ENCODE results near the gene PER1. TPM values are rescaled to one million over a fixed set of nuclear protein-coding genes. Genes with fewer than 3 reads are reported as not detected.

Gene PER1
- total RNA-seq, 4 donors from 2014 or later, result 33.6 to 95.0 (median 56.3) TPM

DNA sequence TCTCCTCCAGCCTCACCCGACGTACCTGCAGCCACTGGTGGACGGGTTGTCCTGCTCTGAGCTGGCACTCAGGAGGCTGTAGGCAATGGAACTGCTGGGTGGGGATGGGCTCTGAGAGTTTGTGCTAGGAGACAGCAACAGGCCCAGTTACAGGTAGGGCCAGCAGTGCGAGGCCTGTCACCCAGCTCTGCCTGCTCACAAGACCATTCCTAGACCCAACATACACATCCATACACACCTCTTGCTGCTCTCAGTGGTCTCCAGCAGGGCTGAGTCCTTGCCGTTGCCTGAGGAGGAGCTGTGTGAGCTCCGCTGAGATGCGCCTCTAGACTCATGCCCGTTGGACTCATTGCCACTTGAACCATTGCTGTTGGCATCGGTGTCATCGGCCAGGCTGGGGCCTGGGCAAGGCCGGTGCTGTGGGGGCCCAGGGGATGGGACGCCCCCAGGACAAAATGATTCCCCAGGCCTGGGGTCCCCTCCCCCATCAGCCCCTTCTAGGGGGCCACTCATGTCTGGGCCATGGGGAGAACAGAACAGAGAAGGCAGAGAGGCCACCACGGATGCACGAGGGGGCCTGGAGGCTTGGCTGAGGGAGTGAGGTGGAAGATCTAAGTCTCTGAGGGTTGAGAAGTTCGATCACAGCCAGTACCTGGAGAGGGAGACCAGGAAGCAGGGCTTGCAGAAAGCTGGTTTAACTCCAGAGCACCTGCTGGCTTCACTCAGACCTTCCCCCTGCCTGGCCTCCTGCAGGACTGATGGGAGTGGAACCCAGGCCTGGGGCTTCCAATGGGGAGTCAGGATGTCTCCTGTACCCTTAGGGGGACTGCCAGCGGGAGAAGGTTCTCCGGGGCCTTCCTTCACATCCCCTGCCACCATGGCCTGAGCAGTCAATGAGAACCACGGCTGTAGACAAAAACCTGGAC, 1.7 kb downstream of the PER1 start:
- peaks cover 52 to 65% (median 59%) of the 10 kb centered on the region in 3 donors for H3K36me3 ChIP-seq
- peak overlapping the region; percentile 99 to 100 (median 100) for H3K27ac ChIP-seq
- DNase-seq, result no peak
- H3K4me1 ChIP-seq, result peaks cover 28 to 93% (median 31%) of the 10 kb centered on the region in 3 donors
- no peaks in the 10 kb centered on the region for H3K9me3 ChIP-seq
- H3K27me3 ChIP-seq, result no peaks in the 10 kb centered on the region
- TF ChIP-seq POLR2A (IDR thresholded peaks at IDR 0.05), result no peak
- TF ChIP-seq, protein P1, sequence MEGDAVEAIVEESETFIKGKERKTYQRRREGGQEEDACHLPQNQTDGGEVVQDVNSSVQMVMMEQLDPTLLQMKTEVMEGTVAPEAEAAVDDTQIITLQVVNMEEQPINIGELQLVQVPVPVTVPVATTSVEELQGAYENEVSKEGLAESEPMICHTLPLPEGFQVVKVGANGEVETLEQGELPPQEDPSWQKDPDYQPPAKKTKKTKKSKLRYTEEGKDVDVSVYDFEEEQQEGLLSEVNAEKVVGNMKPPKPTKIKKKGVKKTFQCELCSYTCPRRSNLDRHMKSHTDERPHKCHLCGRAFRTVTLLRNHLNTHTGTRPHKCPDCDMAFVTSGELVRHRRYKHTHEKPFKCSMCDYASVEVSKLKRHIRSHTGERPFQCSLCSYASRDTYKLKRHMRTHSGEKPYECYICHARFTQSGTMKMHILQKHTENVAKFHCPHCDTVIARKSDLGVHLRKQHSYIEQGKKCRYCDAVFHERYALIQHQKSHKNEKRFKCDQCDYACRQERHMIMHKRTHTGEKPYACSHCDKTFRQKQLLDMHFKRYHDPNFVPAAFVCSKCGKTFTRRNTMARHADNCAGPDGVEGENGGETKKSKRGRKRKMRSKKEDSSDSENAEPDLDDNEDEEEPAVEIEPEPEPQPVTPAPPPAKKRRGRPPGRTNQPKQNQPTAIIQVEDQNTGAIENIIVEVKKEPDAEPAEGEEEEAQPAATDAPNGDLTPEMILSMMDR (IDR thresholded peaks at IDR 0.05), result no peak
- 70 to 86% methylated on average over 6 to 7 of the region's 18 CpGs for WGBS, 2 donors
- H3K4me3 ChIP-seq, result peak overlapping the region; percentile 81 to 94 (median 82)
- intact Hi-C loops (cut with DNase I), result no loop called here

- peak overlapping the region; percentile 99 to 100 (median 100) for H3K27ac ChIP-seq
- TF ChIP-seq, protein P1 (IDR thresholded peaks at IDR 0.05), result no peak
- TF ChIP-seq POLR2A (IDR thresholded peaks at IDR 0.05), result no peak
- intact Hi-C loops (cut with DNase I), result no loop called here
- 78 to 90% methylated on average over 8 to 19 of the region's 29 CpGs for WGBS, 2 donors
- H3K4me1 ChIP-seq, result peaks cover 26 to 89% (median 31%) of the 10 kb centered on the region in 3 donors
- H3K4me3 ChIP-seq, result peak overlapping the region in 2 of 4 donors; percentile 81 to 83
- H3K9me3 ChIP-seq, result no peaks in the 10 kb centered on the region
- H3K27me3 ChIP-seq, result no peaks in the 10 kb centered on the region
- peaks cover 60 to 73% (median 66%) of the 10 kb centered on the region in 3 donors for H3K36me3 ChIP-seq
- DNase-seq, result no peak
Measured at GRCh38 chr17:8149419-8150193, 2.6 kb downstream of the PER1 start.

DNA sequence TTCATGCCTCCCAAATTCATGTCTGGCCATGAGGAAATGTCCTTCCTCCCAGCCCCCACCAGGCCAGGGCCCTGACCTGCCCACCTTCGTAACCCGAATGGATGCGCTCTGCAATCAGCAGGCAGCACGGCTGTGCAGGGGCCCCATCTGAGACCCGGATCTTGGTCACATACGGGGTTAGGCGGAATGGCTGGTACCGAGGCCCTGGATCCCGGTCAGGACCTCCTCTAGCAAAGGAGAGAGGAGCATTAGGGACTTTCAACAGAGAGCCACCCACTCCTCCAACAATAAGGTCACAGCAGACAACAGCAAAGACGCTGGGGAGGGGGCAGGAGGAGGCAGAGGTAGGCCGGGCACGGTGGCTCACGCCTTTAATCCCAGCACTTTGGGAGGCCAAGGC, 3.6 kb downstream of the PER1 start:
- Histone ChIP-seq H3K27me3 (no peaks in the 10 kb centered on the region), H3K9me3 (no peaks in the 10 kb centered on the region), H3K4me1 (peaks cover 22 to 88% (median 26%) of the 10 kb centered on the region in 3 donors), H3K27ac (peak overlapping the region; percentile 1 to 100 (median 74)), H3K4me3 (no peak overlapping the region), H3K36me3 (peaks cover 71 to 83% (median 76%) of the 10 kb centered on the region in 3 donors)
- 80 to 85% methylated on average over 1 to 6 of the region's 13 CpGs for WGBS, 2 donors
- intact Hi-C loops (cut with DNase I), result no loop called here
- no peak for DNase-seq
- TF ChIP-seq POLR2A (IDR thresholded peaks at IDR 0.05), result no peak
- TF ChIP-seq, protein P1 (IDR thresholded peaks at IDR 0.05), result no peak

- TF ChIP-seq POLR2A (IDR thresholded peaks at IDR 0.05), result no peak
- TF ChIP-seq, protein P1 (IDR thresholded peaks at IDR 0.05), result no peak
- H3K27me3 ChIP-seq, result no peaks in the 10 kb centered on the region
- no peak for DNase-seq
- WGBS, 2 donors, result 89 to 96% methylated on average over 3 to 13 of the region's 13 CpGs
- peak overlapping the region in 3 of 4 donors; percentile 48 to 100 (median 99) for H3K27ac ChIP-seq
- H3K4me3 ChIP-seq, result no peak overlapping the region
- H3K36me3 ChIP-seq, result peaks cover 77 to 85% (median 78%) of the 10 kb centered on the region in 3 donors
- no peaks in the 10 kb centered on the region for H3K9me3 ChIP-seq
- peaks cover 16 to 85% (median 20%) of the 10 kb centered on the region in 3 donors for H3K4me1 ChIP-seq
- intact Hi-C loops (cut with DNase I), result no loop called here
Measured at GRCh38 chr17:8147805-8148404, 4.3 kb downstream of the PER1 start.
